Measurements from ENCODE around the gene SERPINB7.
"Not testable (repeated sequence)": the region's sequence is repeated elsewhere in the genome, so short reads cannot be mapped to it uniquely, and the experiment has no call there.

SERPINB7 gene

GRCh38 chr18:63775166-63775730 is at the start of gene SERPINB7:
Gene SERPINB7 (plus strand): TSS chr18:63775418. CDS start chr18:63782373, 6,955 bp downstream.
- DNase-seq = no peak

- DNase-seq = no peak
Measured at GRCh38 chr18:63725682-63726480, 49.3 kb upstream of the SERPINB7 start.

DNA sequence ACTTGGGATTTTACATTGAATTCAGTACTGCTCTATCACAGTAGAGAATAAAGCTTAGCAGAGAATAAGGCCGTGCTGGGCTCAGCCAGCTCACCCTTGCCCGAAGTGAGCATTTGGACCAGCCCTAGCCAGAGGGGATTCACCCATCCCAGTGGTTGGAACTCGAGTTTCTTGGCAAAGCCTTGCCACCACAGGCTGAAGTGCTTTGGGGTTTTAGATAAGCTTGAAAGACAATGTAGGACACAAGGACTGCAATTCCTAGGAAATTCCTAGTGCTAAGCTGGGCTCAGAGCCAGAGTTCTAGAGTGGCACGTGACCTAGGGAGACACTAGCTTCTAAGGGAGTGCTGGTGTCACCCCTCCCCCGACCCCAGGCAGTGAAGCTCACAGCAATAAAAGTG is 44.4 kb upstream of the SERPINB7 start:
- no peak for DNase-seq

- no peak for DNase-seq
Measured at GRCh38 chr18:63731215-63731614, 44.0 kb upstream of the SERPINB7 start.

DNA sequence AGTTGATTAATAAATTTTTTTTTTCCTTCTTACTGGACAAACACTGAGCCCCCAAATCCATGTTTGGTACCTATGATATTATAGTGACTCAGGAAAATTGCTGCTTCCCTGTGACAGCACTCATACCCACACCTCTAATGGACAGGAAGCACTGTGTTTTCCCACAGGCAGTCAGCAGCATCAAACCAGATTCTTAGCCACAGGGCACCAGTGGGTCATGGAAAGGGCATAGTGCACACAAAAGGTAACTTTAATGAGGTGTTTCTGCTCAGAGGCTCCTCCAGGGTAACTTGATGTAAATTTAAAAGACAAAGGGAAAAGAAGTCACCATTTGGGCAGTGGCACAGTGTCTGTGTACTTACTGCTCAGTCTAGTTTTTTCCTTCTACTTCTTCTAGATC is 38.3 kb upstream of the SERPINB7 start:
- DNase-seq = no peak

- DNase-seq = no peak
Measured at GRCh38 chr18:63741769-63742168, 33.4 kb upstream of the SERPINB7 start.

DNA sequence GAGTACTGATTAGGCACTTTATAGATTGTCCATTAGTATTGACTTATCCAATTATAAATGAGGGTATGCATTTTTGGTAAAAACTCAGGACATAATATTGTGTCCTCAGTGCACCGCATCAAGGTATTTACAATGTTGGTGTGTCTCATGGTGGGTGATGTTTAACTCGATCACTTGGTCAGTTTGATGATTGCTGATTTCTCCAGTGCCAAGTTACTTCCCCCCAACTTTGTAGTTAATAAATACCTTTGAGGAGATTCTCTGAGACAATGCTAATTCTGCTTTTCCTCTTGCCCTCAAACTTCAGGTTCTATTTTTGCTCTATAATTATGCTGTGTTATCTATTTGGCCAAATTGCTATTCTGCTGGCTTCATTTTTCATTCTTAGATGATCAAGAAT is 28.2 kb upstream of the SERPINB7 start:
- DNase-seq = no peak

DNA sequence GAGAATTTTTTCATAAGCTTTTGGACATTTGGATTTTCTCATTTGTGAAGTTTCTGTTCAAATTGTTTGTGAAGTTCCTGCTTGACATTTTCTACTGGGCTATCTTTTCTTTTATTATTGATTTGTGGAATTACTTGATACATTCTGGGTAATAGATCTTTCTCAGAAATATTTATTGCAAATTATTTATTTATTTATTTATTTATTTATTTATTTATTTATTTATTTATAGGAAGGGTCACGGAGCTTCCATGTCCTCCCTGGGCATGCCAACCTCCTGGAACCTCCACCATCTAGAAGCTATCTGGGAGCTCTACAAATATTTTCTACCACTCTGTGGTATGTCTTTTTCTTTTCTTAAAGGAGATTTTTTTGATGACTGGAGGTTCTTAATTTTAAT is 25.7 kb upstream of the SERPINB7 start:
- DNase-seq = no peak

DNA sequence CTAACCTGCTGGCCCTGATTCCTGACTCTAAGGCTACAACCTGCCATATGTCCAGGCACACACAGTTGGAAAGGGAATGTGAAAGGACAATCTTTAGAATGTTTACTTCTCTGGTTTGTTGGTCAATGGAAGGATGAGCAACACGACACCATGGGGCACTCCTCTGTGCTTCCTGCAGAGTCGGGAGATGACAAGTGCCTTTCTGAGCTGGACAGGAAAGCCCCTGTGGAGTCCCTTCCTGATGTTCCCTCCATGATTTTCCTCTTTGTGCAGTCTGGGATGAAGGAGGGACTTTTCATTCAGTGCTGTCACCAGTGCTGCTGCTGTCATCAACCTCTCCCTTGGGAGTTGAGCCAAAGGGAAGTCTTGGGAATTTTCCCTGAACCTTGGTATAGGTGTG is 22.6 kb upstream of the SERPINB7 start:
- DNase-seq = no peak

GRCh38 chr18:63753676-63754075 is 21.5 kb upstream of the SERPINB7 start:
- no peak for DNase-seq

- no peak for DNase-seq
Measured at GRCh38 chr18:63757541-63757940, 17.7 kb upstream of the SERPINB7 start.

DNA sequence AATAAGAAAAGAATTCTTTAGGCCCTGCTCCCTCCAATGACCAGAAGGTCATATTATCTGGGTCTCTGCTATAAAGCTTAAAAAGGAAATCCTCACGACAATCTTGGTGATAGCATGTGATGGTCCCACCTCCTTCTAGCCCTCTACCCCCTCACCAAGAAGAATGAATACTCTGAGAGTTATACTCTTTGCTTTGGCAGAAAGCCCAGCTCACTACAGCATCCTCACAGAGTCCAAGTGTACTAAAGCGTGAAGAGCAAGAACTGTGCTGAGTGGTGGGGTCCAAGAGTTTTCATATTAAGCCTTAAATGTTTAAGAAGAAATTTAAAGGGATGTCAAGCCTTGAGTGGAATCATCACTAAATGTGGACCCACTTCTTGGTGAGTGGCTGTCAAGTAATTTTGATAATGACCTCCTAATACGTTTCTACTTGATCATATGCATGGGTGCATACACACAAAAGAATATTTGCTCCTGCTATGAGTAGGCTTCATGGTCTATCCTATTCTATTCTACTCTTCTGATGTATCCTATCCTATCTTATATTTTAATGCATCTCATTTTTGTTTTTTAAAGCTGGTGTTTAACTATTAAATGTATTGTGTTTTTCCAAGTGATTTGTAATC is 16.5 kb upstream of the SERPINB7 start:
- DNase-seq = no peak

DNA sequence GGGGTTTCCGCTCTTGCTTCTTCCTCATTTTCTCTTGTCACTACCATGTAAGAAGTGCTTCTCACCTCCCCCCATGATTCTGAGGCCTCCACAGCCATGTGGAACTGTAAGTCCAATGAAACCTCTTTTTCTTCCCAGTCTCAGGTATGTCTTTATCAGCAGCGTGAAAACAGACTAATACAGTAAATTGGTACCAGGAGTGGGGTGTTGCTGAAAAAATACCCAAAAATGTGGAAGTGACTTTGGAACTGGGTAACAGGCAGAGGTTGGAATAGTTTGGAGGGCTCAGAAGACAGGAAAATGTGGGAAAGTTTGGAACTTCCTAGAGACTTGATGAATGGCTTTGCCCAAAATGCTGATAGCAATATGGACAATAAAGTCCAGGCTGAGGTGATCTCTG is 15.4 kb upstream of the SERPINB7 start:
- DNase-seq = not testable (repeated sequence)

DNA sequence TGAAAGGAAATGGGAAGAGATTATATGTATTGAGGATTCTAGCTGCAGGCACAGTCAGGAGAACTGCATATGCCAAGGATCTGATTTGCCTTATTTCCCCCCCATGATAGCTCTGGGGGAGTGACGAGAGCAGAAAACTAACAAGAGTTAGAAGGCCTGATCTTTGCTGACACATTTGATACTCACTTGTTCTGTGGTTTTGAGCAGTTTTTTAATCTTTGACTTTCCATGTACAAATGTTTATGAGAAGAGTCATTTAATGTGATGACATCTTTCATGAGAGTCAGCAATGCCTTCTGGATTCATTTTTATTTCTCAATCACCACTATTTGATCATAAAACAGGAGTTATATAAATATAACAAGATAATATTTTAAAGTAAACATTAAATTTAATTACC is 12.7 kb upstream of the SERPINB7 start:
- DNase-seq = no peak

DNA sequence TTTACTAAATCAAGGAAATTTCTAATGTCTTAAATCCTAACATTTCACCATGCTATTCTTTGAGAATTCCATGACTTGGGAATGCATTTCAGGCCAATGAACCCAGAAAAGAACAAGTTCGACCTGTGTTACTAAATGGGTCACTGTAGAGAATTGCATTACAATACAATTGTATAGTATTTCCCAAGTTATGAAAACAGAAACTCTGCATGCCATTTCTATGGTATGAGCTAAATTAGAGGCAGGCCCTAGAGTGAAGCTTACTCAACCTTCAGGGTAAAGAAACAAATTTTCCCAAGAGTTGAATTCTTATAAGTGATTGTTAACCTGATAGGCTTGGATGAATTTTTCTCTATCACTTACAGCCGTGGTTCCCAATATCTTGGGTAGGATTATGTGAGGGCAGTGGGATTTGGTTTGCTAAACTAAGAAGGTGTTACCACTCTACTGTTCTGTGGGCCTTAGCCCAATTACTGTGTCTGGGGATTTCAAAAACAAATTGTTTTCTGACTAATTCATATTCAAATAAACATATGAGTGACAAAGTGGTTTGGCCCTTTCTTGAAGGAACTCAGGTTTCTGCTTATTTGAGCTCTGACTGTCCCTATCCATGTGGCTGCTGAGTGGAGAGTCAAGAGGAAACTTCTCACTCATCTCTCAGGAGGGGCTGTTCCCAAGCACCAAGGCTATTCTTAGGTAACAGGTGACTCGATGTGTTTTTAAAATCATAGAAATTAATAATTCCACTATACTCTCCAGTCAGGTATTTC is 11.2 kb upstream of the SERPINB7 start:
- DNase-seq = no peak

DNA sequence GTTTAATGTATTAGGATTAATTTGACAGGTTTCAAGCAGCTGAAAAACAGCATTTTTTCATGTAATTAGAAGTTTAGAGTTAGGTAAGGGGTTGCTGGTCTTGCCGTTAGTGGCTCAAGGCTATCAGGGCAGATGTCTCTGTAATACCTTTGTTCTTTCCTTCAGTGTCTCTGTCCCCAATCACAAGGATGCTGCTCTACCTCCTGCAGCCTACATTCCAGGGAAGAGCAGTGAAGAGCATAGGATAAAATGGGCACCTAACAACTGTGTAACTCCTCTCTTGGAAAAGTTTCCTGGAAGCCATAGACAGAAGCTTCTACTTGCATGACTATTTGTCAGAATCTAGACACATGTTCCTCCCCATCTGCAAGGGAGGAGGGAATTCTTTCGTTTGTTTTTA is 9.4 kb upstream of the SERPINB7 start:
- DNase-seq = no peak

GRCh38 chr18:63773551-63773950 is 1.7 kb upstream of the SERPINB7 start:
- DNase-seq = no peak

DNA sequence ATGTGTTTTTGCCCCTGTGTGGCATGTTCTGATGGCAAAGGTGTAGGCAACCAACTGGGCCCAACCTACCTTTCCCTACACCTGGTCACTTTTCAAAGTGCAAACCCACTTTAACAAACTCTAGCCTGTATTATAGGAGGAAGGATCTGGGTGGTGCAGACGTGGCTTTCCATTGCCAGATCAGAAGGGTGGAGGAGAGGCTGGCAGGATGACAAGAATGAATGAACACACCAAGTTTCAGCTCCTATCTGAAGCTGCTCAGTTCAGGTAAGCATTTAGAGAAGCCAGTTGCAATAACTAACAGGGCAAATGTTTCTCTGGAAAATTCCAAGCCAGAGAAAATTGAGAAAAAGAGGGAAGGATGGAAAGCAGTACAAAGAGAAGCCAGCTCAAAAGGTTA is 707 bp upstream of the SERPINB7 start:
- DNase-seq = no peak

DNA sequence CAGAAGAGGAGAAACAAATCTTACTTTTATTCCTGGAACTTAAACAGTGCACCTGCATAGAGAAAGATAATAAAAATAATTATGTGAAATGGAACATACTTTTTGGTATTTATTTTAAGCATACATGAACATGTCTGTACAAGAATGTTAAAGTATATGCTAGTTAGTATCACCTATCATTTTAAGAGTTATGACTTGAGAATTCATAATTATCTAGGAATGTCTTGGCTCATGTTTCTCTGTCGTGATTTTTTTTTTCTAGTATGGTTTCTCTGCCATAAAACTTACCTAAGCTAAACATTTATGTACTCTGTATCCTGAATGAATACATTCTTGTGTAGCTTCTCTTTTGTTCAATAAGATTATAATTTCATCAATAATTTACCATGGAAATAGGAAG is 4.2 kb downstream of the SERPINB7 start:
- DNase-seq = no peak

DNA sequence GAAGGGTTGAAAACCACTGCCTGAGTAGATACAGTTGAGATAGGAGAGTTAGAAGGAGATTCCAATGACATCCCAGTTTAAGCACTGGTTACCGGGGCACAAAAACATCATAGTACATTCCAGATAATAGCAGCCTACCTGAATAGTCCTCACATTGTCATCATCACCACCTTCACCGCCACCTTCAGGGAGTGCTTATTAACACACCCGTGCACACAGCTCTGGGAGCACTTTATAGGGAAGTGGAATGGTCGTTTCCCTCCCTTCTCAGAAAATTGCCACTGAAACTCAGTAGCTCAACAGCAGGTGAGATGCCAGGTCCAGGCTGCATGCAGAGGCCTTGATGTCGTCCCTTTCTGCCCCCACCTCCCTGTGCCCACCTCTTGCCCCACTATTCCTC is 8.2 kb downstream of the SERPINB7 start:
- no peak for DNase-seq

DNA sequence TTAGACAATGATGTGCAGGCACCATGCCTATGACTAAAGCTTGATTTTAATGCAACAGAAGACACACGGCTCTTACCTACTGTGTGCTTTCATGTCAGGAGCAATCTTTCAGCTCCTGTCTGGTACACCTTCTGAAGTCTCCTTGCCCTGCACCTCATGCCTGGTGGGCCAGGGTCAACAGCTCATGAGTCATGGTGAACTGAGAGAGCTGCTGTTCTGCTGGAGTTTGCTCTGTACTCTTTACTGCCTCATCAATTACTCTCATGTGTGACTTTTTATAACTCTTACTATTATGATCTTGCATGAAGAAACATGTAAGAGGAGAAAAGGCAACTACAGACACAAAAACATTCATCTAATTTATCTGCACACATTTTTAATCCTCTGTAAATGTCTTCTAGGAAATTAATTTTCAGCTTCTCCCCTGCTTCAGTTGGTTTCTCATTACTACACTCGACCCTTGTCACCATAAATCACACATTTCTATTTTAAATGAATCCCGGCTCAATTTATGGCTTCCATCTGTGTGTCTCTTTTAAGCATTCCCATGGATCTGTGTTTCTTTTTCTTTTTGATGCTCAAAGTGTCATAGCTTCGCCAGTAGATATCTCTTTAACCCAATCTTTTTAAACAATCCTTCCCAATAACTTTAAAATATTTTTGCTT is 9.7 kb downstream of the SERPINB7 start:
- DNase-seq = no peak

DNA sequence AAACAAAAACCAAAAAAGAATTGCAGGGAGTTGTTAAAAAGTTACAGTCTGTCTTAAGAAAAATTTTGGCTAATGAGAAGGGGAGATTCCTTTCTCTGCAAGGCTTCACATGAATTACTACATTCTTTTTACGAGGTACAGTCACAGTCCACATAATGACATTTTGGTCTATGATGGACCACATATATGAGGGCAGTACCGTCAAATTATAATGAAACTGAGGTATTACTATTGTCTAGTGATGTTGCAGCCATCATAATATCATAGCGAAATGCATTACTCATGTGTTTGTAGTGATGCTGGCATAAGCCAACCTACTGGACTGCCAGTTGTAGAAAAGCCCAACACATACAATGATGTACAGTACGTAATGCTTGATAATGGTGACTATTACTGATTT is 12.5 kb downstream of the SERPINB7 start:
- no peak for DNase-seq

Data from NCI-H2227 treated with DMSO at 0.1 percent for 48 hours (cell line).